Measurements from ENCODE around the gene VPS13D. TPM values are rescaled to one million over a fixed set of nuclear protein-coding genes. Genes with fewer than 3 reads are reported as not detected.

VPS13D gene
- total RNA-seq, 2 donors from 2014 or later, result 54.3 to 56.0 TPM

DNA sequence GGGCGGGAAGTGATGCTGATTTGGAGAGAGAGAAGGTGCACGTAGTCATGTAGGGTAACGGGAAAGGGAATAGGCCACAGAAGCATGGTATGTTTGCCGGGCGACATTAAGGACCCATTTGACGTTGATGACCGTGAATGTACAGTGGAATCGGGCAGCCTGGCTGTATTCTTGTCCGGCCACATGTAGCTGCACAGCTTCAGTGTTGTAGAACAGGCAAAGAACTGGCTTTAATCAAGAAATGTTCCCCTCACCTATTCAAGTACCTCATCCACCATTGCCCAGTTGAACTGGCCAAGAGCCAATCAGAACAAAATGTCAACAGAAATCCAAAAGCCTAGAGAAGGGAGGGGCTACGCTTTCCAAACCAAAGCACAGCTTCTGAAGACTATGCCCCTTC is 283.4 kb downstream of the VPS13D start:
- no peaks in the 10 kb centered on the region for H3K9me3 ChIP-seq
- no peak overlapping the region for H3K9ac ChIP-seq (ENCODE audit: low read depth in 2 of 2, low read length in 2 of 2)
- H3K27me3 ChIP-seq, result no peaks in the 10 kb centered on the region
- DNase-seq, result no peak
- H3K27ac ChIP-seq, result no peak overlapping the region
- H3K36me3 ChIP-seq, result no peaks in the 10 kb centered on the region
- no peaks in the 10 kb centered on the region for H3K4me1 ChIP-seq
- no peak overlapping the region for H3K4me3 ChIP-seq
- intact Hi-C loops (cut with DNase I), result no loop called here
- TF ChIP-seq, protein P1, sequence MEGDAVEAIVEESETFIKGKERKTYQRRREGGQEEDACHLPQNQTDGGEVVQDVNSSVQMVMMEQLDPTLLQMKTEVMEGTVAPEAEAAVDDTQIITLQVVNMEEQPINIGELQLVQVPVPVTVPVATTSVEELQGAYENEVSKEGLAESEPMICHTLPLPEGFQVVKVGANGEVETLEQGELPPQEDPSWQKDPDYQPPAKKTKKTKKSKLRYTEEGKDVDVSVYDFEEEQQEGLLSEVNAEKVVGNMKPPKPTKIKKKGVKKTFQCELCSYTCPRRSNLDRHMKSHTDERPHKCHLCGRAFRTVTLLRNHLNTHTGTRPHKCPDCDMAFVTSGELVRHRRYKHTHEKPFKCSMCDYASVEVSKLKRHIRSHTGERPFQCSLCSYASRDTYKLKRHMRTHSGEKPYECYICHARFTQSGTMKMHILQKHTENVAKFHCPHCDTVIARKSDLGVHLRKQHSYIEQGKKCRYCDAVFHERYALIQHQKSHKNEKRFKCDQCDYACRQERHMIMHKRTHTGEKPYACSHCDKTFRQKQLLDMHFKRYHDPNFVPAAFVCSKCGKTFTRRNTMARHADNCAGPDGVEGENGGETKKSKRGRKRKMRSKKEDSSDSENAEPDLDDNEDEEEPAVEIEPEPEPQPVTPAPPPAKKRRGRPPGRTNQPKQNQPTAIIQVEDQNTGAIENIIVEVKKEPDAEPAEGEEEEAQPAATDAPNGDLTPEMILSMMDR (IDR thresholded peaks at IDR 0.05), result no peak

DNA sequence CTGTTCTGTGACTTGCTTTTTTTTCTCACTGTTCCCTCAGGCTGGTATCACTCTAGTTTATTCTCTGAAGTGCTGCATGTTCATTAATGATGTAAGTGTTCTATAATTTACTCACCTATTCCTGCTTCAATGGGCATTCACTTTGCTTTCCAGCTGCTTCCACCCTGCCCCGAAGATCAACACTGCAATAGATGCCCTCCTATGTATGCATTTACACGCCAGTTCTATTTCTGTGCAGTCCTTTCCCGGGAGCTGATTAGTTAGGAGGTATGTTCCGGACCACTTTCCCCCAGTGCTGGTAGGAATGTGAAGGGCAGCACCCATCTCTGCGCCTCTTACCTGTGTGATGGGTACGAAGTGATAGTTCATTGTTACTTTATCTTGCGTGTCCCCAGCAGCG is 284.8 kb downstream of the VPS13D start:
- Histone ChIP-seq H3K36me3 (no peaks in the 10 kb centered on the region), H3K27me3 (no peaks in the 10 kb centered on the region), H3K4me1 (no peaks in the 10 kb centered on the region), H3K4me3 (no peak overlapping the region), H3K9ac (ENCODE audit: low read depth in 2 of 2, low read length in 2 of 2) (no peak overlapping the region), H3K27ac (no peak overlapping the region), H3K9me3 (no peaks in the 10 kb centered on the region)
- no peak for DNase-seq
- intact Hi-C loops (cut with DNase I), result no loop called here
- TF ChIP-seq, protein P1 (IDR thresholded peaks at IDR 0.05), result no peak

DNA sequence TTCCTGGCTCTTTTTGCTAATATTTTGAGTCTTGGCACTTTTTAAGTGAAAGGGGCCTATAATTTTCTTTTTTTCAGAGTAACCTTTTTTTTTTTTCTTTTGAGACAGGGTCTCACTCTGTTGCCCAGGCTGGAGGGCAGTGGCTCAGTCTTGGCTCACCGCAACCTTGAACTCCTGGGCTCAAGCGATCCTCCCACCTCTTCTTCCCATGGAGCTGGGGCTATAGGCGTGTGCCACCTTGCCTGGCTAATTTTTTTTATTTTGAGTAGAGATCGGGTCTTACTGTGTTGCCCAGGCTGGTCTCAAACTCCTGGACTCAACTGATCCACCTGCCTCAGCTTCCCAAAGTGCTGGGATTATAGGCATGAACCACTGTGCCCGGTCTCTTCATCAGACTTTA is 285.4 kb downstream of the VPS13D start:
- H3K4me1 ChIP-seq, result no peaks in the 10 kb centered on the region
- no peak overlapping the region for H3K4me3 ChIP-seq
- no peak for DNase-seq
- H3K27me3 ChIP-seq, result no peaks in the 10 kb centered on the region
- H3K9ac ChIP-seq (ENCODE audit: low read depth in 2 of 2, low read length in 2 of 2), result no peak overlapping the region
- no peaks in the 10 kb centered on the region for H3K9me3 ChIP-seq
- no peaks in the 10 kb centered on the region for H3K36me3 ChIP-seq
- intact Hi-C loops (cut with DNase I), result no loop called here
- H3K27ac ChIP-seq, result no peak overlapping the region
- TF ChIP-seq, protein P1 (IDR thresholded peaks at IDR 0.05), result no peak

DNA sequence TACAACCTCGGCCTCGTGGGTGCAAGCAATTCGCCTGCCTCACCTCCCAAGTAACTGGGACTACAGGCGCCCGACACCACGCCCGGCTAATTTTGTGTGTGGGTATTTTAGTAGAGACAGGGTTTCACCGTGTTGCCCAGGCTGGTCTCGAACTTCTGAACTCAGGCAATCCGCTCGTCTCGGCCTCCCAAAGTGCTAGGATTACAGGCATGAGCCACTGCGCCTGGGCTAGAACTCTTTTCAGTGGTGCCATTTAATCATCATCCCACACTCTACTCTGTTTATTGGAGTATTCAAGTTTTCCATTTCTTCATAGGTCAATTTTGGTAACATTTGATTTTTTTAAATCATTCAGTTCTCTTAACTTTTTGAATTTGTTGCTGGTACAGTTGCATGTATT is 286.9 kb downstream of the VPS13D start:
- Histone ChIP-seq H3K4me3 (no peak overlapping the region), H3K4me1 (no peaks in the 10 kb centered on the region), H3K36me3 (no peaks in the 10 kb centered on the region), H3K9me3 (no peaks in the 10 kb centered on the region), H3K9ac (ENCODE audit: low read depth in 2 of 2, low read length in 2 of 2) (no peak overlapping the region), H3K27me3 (no peaks in the 10 kb centered on the region), H3K27ac (no peak overlapping the region)
- intact Hi-C loops (cut with DNase I), result no loop called here
- no peak for DNase-seq
- TF ChIP-seq, protein P1 (IDR thresholded peaks at IDR 0.05), result no peak

DNA sequence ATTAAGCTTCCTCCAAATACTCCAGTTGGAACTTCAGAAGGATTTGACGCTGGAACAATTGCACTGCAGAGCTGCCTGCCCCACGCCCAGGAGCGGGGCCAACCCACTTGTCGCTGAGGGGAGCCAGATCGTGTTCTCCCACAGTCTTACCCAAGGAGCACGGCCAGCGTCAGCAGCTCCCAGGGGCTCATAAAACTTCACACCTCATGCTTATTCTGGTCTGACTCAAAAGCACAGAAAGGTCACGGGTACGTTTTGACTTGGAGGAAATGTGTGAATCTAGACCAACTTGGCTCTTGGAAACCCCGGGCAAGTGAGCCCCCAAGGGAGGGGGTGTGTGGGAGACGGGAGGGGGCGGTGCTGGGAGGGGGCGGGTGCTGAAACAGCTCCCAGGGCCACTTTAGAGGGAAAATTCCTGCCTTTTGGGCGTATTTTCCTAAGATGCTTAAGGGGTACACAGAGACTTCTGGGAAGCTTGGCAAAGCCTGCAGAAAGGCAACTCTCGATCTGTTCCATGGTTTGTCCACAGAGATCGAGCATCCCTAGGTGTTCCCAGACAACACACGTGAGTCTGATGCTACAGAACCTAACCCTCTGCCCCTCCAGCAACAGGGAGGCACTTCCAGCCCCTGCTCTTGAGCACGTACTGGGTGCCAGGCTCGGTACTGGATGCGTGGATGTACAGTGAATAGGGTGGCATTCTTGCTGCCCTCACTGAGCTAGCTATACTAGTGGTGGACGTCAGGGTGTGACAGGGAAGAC is 289.3 kb downstream of the VPS13D start:
- Histone ChIP-seq H3K4me3 (no peak overlapping the region), H3K4me1 (no peaks in the 10 kb centered on the region), H3K27me3 (no peaks in the 10 kb centered on the region), H3K36me3 (no peaks in the 10 kb centered on the region), H3K27ac (no peak overlapping the region), H3K9ac (ENCODE audit: low read depth in 2 of 2, low read length in 2 of 2) (peak overlapping the region in 1 of 2 donors; percentile 28), H3K9me3 (no peaks in the 10 kb centered on the region)
- TF ChIP-seq, protein P1 (IDR thresholded peaks at IDR 0.05), result no peak
- DNase-seq, result peak; percentile 51
- intact Hi-C loops (cut with DNase I), result no loop called here

Data from colonic mucosa (tissue), 4 donors.